ENCODE data around the gene ATP8B4. TPM values are rescaled to one million over a fixed set of nuclear protein-coding genes. Genes with fewer than 3 reads are reported as not detected.

The ATP8B4 gene
- total RNA-seq, 4 donors from 2014 or later = 34.9 to 124 (median 78.8) TPM

DNA sequence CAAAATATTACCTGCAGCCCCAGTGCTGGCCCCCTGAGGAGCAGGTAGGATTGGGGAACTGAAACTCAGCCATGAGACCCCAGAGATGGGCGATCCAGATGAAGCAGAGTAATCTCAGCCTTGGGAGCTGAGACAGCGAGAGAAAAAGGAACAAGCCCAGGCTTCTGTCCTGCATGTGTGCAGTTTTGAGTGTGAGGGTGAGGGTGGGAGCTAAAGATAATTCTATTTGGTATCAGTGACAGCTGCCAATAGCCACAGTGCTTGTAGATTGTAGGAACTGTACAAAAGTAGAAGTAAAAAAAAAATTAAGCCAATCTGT lies 5.9 kb downstream of the ATP8B4 start:
- Histone ChIP-seq H3K9me3 (no peaks in the 10 kb centered on the region), H3K4me1 (no peaks in the 10 kb centered on the region), H3K36me3 (no peaks in the 10 kb centered on the region), H3K27ac (peak overlapping the region in 1 of 2 donors; percentile 47), H3K4me3 (no peak overlapping the region), H3K27me3 (no peaks in the 10 kb centered on the region)
- TF ChIP-seq, protein P1, sequence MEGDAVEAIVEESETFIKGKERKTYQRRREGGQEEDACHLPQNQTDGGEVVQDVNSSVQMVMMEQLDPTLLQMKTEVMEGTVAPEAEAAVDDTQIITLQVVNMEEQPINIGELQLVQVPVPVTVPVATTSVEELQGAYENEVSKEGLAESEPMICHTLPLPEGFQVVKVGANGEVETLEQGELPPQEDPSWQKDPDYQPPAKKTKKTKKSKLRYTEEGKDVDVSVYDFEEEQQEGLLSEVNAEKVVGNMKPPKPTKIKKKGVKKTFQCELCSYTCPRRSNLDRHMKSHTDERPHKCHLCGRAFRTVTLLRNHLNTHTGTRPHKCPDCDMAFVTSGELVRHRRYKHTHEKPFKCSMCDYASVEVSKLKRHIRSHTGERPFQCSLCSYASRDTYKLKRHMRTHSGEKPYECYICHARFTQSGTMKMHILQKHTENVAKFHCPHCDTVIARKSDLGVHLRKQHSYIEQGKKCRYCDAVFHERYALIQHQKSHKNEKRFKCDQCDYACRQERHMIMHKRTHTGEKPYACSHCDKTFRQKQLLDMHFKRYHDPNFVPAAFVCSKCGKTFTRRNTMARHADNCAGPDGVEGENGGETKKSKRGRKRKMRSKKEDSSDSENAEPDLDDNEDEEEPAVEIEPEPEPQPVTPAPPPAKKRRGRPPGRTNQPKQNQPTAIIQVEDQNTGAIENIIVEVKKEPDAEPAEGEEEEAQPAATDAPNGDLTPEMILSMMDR (IDR thresholded peaks at IDR 0.05) = no peak
- no peak for TF ChIP-seq POLR2A (IDR thresholded peaks at IDR 0.05)
- intact Hi-C loops (cut with DNase I; ENCODE audit: low total_unique reads) = no loop called here
- no peak for DNase-seq

DNA sequence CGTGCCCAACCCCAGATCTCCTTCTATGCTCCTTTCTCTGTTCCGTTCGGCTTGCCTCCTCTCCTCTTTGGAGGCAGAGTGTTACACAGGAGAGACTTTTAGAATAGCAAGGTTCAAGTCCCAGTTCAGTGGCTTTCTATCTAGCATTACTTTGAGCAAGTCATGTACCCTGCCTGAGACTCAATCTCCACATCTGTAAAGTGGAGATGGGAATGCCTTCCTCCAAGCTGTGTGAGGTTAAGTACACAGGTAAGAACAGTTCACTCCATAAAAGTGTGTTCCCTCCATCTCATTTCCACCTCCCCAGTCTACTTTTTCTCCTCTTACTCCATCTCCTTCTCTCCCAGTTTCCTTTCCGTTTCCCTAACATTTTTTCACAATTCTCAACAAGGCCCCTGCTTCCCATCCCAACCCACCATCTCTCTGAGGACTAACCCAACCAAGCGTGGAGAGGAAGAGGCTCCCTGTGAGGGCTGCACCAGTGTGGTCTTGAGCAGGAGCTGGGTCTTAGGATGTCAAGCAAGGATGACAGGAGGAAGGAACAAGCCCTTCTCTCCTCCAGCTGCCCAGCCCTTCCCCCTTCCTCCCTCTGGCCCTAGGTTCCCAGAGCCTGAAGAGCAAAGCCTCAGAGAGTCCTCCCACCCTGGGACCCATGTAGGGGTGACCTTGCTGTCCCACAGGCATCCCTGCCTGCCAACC lies 6.4 kb downstream of the ATP8B4 start:
- DNase-seq = no peak
- no peaks in the 10 kb centered on the region for H3K36me3 ChIP-seq
- H3K27me3 ChIP-seq = no peaks in the 10 kb centered on the region
- H3K4me3 ChIP-seq = no peak overlapping the region
- no peaks in the 10 kb centered on the region for H3K4me1 ChIP-seq
- TF ChIP-seq POLR2A (IDR thresholded peaks at IDR 0.05) = no peak
- TF ChIP-seq, protein P1 (IDR thresholded peaks at IDR 0.05) = no peak
- no peaks in the 10 kb centered on the region for H3K9me3 ChIP-seq
- intact Hi-C loops (cut with DNase I; ENCODE audit: low total_unique reads) = no loop called here
- peak overlapping the region in 1 of 2 donors; percentile 47 for H3K27ac ChIP-seq

DNA sequence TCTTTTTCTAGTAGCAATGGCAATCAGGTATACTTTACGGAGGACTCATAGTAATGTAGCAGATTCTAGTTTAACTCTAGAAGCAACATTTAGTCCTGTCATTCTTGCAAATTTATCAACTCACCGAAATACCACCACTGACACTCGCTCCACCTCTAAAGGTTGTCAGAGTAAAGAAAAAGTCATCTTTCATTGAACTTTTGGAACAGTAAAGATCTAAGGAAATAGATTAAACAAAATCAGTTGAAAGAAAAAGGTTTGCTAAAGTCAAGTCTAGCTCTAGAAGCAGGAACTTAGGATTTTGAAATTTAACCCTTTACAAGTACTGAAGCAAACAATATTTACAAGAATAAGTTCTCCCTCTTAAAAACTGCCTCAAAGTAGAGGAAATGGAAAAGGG lies 8.7 kb downstream of the ATP8B4 start:
- no peaks in the 10 kb centered on the region for H3K4me1 ChIP-seq
- no peak for DNase-seq
- no peaks in the 10 kb centered on the region for H3K9me3 ChIP-seq
- TF ChIP-seq, protein P1 (IDR thresholded peaks at IDR 0.05) = no peak
- TF ChIP-seq POLR2A (IDR thresholded peaks at IDR 0.05) = no peak
- intact Hi-C loops (cut with DNase I; ENCODE audit: low total_unique reads) = no loop called here
- no peaks in the 10 kb centered on the region for H3K27me3 ChIP-seq
- peak overlapping the region in 1 of 2 donors; percentile 18 for H3K27ac ChIP-seq
- H3K4me3 ChIP-seq = no peak overlapping the region
- no peaks in the 10 kb centered on the region for H3K36me3 ChIP-seq

DNA sequence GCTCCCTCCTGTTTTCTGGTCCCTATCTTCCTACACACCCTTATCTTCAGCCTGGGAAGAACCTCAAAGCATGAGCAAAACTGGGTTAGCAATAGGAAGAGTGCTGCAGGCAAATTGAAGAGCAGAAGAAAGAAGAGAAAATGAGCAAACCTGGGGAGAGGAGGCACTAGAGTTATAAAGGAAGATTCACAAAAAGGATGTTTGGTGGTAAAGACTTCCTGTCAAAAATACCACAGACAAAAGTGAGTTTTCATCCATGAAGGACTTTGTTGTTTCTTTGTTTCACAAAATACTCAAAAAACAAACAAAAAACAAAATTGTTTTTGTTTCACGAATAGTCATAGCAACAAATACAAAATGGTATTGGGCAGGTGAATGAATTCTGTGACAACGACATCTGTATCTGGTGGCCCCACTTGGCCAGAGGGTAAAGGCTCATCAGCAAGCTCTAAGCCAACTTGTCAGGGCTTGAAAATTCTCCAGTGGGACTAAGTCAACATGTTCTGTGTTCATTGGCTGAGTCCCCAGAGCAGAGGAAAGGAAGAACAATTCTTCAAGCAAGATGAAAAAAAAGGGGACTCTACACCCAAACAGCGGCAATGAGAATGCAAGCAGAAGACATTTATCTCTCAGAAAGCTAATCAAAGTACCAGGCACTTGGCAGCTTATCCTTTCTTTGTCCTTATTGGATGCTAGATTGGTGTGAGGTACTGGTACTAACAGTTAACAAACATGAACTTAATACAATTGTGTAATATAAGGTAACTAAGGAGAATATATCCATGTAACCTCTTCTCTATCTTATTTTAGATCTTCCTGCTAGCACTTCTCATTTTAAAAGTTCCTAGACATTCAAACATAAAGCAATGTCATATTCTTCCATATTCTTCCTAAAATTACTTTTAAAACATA lies 9.7 kb downstream of the ATP8B4 start:
- H3K4me1 ChIP-seq = no peaks in the 10 kb centered on the region
- TF ChIP-seq, protein P1 (IDR thresholded peaks at IDR 0.05) = no peak
- TF ChIP-seq POLR2A (IDR thresholded peaks at IDR 0.05) = no peak
- DNase-seq = no peak
- H3K27ac ChIP-seq = peak overlapping the region in 1 of 2 donors; percentile 49
- intact Hi-C loops (cut with DNase I; ENCODE audit: low total_unique reads) = no loop called here
- H3K4me3 ChIP-seq = no peak overlapping the region
- H3K36me3 ChIP-seq = no peaks in the 10 kb centered on the region
- H3K9me3 ChIP-seq = no peaks in the 10 kb centered on the region
- no peaks in the 10 kb centered on the region for H3K27me3 ChIP-seq

DNA sequence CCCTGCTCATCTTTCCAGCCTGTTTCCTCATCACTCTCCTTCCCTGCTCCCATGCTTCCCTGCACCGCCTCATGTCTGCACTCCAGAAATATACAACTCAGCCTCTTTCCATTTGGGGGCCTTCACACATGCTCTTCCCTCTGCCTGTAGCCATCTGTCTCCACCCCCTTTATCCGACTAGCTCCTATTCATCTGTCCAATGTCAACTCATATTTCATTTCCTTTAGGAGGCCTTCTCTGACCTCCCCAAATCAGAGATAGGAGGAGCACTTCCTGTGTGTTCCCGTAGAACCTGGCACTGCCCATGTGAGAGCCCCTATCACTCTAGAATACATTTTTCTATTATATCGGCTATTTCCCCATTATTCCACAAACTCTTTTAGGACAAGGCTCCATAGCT lies 10.6 kb downstream of the ATP8B4 start:
- Histone ChIP-seq H3K9me3 (no peaks in the 10 kb centered on the region), H3K27ac (peak overlapping the region in 1 of 2 donors; percentile 49), H3K36me3 (no peaks in the 10 kb centered on the region), H3K27me3 (no peaks in the 10 kb centered on the region), H3K4me3 (no peak overlapping the region), H3K4me1 (no peaks in the 10 kb centered on the region)
- no peak for TF ChIP-seq POLR2A (IDR thresholded peaks at IDR 0.05)
- TF ChIP-seq, protein P1 (IDR thresholded peaks at IDR 0.05) = no peak
- no peak for DNase-seq
- intact Hi-C loops (cut with DNase I; ENCODE audit: low total_unique reads) = no loop called here

Measured in uterus (tissue), 4 donors.